ENCODE measurements around the gene TOP2A. TPM values are rescaled to one million over a fixed set of nuclear protein-coding genes. Genes with fewer than 3 reads are reported as not detected.

Gene TOP2A
- 8.0 and 37.4 TPM in 2 replicates for total RNA-seq

GRCh38 chr17:40417609-40418427 is at the start of gene TOP2A:
Gene TOP2A, minus strand, starts transcription at chr17:40417896. Its CDS starts 105 bp downstream, at chr17:40417791.

GRCh38 chr17:40443196-40443987 is 25.7 kb upstream of the TOP2A start, which contains the start of gene IGFBP4:
Gene IGFBP4, plus strand, starts transcription at chr17:40443450. Its CDS starts 286 bp downstream, at chr17:40443736.

GRCh38 chr17:40364121-40364861 is 53.4 kb downstream of the TOP2A start, which contains the start of gene GJD3:
Gene GJD3, minus strand, starts transcription at chr17:40364737. Its CDS starts 922 bp downstream, at chr17:40363815.

Other genes starting within 250 kb of the TOP2A start
- gene RAPGEFL1, start 240.4 kb downstream of the TOP2A start, total RNA-seq, result 1.8 and 3.5 TPM in 2 replicates
- gene WIPF2, start 198.6 kb downstream of the TOP2A start, total RNA-seq, result 12.3 and 13.6 TPM in 2 replicates
- 3.9 and 6.6 TPM in 2 replicates for gene CDC6, start 130.0 kb downstream of the TOP2A start, total RNA-seq
- 19.7 and 20.8 TPM in 2 replicates for gene RARA, start 108.7 kb downstream of the TOP2A start, total RNA-seq
- gene GJD3, start 53.2 kb downstream of the TOP2A start, total RNA-seq, result 1.6 and 5.9 TPM in 2 replicates
- 295 and 1,467 TPM in 2 replicates for gene IGFBP4, start 25.6 kb upstream of the TOP2A start, total RNA-seq
- gene TNS4, start 83.7 kb upstream of the TOP2A start, total RNA-seq, result 0.07 TPM in 1 of 2 replicates, not detected in the other
- 0.26 TPM in 1 of 2 replicates, not detected in the other for gene CCR7, start 147.6 kb upstream of the TOP2A start, total RNA-seq
- gene SMARCE1, start 229.9 kb upstream of the TOP2A start, total RNA-seq, result 46.6 and 56.6 TPM in 2 replicates
- not detected in 2 replicates for gene KRT222, start 247.3 kb upstream of the TOP2A start, total RNA-seq

Data from smooth muscle cell of the pulmonary artery (primary cell).